Astrocyte of the spinal cord (primary cell): ENCODE results near the gene QKI.
"Not testable (repeated sequence)": the region's sequence is repeated elsewhere in the genome, so short reads cannot be mapped to it uniquely, and the experiment has no call there.

Experiments used
- DNase-seq: peaks from one replicate; pipeline ENCODE4 v3.0.0; 2011; ENCODE audit warnings: low read depth, low spot score
- H3K4me3 ChIP-seq: 2 replicates; pipeline ENCODE4 v1.5.1; 2011; ENCODE audit warnings: low read depth, mild to moderate bottlenecking, low read length, moderate library complexity
- in situ Hi-C: cut with HindIII; loops from 2 replicates; pipeline ENCODE4 v1.10.0; 2017; ENCODE audit warnings: low sequenced_read_pairs
- TF ChIP-seq, protein P1 (sequence below): IDR thresholded peaks from 2 replicates; pipeline ENCODE4 v1.5.1; 2012; ENCODE audit warnings: low read depth, mild to moderate bottlenecking, low read length, inconsistent platforms

Gene QKI

DNA sequence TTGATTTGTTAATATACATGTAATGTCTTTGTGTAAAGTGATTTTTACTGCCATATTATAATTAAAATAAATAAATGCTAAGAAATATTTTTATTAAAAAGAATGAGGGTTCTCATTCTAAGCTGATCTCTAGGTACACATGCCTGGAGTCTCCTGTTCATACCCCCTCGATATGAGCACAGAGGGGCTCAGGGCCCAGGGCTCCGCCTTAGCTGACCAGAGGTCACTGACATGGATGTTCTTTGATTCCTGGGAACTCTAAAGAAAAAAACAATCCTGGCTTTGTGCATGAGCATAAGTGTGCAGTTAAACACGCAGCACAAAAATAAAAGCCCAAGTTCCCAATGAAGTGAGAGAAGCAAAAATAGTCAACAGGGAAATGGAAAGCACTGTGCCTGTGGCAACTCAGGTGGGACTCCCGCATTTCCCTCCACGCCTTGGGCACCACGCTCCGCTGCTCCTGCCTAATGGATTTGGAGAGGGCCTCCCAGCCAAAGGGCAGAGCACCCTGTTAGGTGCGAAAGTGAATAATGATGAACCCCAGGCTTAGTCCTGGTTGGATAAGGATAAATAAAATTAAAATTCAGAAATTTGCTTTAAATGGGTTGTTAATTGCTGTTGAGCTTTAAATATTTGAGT is 33.3 kb upstream of the QKI start:
- no peak overlapping the region for H3K4me3 ChIP-seq
- TF ChIP-seq, protein P1, sequence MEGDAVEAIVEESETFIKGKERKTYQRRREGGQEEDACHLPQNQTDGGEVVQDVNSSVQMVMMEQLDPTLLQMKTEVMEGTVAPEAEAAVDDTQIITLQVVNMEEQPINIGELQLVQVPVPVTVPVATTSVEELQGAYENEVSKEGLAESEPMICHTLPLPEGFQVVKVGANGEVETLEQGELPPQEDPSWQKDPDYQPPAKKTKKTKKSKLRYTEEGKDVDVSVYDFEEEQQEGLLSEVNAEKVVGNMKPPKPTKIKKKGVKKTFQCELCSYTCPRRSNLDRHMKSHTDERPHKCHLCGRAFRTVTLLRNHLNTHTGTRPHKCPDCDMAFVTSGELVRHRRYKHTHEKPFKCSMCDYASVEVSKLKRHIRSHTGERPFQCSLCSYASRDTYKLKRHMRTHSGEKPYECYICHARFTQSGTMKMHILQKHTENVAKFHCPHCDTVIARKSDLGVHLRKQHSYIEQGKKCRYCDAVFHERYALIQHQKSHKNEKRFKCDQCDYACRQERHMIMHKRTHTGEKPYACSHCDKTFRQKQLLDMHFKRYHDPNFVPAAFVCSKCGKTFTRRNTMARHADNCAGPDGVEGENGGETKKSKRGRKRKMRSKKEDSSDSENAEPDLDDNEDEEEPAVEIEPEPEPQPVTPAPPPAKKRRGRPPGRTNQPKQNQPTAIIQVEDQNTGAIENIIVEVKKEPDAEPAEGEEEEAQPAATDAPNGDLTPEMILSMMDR = no peak
- in situ Hi-C loops = no loop called here
- DNase-seq = no peak

DNA sequence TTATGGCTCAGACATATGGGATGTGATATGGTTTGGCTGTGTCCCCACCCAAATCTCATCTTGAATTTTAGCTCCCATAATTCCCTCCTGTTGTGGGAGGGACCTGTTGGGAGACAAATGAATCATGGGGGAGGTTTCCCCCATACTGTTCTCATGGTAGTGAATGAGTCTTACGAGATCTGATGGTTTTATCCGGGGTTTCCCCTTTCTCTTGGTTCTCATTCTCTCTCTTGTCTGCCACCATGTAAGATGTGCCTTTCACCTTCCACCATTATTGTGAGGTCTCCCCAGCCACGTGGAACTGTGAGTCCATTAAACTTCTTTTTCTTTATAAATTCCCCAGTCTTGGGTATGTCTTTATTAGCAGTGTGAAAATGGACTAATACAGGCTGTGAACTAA is 31.1 kb upstream of the QKI start:
- DNase-seq, H3K4me3 ChIP-seq, in situ Hi-C loops: not testable (repeated sequence)

DNA sequence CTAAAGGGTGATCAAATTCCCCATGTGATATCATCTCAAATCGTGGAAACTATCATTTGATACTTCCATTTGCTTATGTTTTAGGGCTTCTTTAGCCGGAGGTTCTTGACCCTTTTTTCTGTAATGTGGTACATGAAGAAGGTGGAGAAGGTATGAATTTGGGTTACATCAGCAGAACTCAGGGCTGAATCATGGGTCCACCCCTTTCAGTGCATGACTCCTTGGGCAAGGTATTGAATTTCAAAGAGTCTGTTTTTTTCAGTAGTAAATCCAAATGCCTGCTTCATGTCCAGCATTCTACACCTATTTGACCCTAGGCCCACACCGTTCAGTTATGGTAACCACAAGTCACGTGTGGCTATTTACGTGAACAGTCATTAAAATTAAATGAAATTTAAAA is 30.6 kb upstream of the QKI start:
- TF ChIP-seq, protein P1 = no peak
- H3K4me3 ChIP-seq = no peak overlapping the region
- in situ Hi-C loops = no loop called here
- peak; percentile 36 for DNase-seq

DNA sequence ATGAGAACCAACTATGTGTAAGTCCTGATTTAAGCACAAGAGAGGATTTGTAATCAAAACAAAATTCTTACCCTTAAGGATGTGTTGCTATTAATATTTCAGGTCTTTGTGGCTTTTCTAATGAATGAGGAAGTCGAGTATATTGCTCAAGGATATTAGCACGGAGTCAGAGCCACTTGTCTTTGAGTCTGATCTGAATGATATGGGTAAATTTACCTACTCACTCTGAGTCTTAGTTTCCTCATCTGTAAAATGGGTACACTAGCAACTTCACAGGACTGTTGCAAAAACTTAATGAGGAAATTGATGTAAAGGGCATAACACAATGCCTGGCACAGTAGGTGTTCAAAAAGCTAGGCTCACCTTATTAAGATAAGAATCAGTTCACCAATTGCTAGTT is 30.0 kb upstream of the QKI start:
- in situ Hi-C loops = no loop called here
- DNase-seq = no peak
- H3K4me3 ChIP-seq = no peak overlapping the region
- TF ChIP-seq, protein P1 = no peak

DNA sequence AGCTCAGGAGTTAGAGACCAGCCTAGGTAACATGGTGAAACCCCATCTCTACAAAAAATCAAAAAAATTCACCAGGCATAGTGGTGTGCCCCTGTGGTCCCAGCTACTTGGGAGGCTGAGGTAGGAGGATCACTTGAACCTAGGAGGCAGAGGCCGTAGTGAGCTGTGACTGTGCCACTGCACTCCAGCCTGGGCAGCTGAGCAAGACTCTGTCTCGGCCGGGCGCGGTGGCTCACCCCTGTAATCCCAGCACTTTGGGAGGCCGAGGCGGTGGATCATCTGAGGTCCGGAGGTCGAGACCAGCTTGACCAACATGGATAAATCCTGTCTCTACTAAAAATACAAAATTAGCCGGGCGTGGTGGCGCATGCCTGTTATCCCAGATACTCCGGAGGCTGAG is 29.0 kb upstream of the QKI start:
- in situ Hi-C loops, DNase-seq, H3K4me3 ChIP-seq: not testable (repeated sequence)

DNA sequence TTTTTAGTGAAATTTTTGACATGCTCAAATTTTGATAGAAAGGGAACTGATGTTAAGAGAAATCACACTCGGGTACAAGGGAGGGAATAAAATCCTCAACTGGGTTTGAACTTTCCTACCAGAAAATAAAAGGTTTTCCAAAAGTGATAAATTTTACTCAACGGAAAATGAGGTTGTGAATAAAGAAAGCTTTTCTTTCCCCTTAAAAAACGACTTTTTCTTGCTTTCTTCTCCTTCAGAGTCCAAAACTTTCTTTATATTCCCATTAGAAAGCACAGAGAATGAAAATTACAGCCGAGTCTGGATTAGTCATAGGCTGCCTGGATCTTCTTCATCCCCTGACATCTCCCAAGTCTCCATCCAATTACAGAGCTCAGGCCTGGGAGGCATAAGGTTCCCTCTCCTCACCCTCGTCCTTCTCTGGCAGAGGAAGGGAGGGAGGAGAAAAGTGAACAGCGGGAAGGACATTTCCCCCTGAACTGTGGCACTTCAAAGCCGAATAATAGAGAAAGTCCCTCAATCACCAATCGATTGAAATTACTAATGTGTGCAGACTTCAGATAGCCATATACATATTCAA is 28.1 kb upstream of the QKI start:
- in situ Hi-C loops = no loop called here
- H3K4me3 ChIP-seq = no peak overlapping the region
- no peak for DNase-seq
- TF ChIP-seq, protein P1 = no peak

DNA sequence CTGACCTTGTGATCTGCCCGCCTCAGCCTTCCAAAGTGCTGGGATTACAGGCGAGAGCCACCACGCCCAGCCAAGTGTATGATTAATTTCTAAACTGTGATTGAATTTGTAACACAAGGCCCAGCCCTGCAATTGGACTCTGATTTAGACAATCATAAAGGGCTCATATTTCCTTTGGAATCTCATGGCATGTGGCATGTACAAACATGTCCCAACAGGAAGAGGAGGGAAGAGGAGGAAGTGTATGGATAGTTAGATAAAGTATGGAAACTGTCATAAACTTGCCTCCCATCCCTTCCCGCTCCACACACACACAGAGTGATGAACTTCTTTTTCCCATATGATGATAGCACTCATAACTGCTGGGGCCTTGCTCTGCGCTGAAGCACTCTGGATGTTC is 27.2 kb upstream of the QKI start:
- TF ChIP-seq, protein P1 = no peak
- no peak for DNase-seq
- H3K4me3 ChIP-seq = no peak overlapping the region
- in situ Hi-C loops = no loop called here

DNA sequence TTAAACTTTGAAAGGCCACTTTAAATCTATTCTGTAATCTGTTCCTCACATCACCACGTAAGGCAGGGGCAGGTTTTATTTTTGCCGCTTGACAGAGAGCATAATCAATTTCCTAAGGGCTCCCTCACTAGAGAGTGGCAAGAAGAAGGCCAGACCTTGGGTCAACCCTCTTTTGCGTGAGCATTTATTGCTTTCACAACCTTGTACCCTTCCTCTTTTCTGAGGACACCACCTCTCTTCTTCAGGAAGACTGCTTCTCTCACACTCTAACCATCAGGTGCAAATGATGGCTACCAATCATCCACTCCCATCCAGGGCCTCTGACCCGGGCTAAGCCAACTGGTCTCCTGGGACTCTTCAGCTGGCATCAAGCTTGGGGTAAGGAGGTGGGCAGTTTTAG is 25.2 kb upstream of the QKI start:
- DNase-seq = no peak
- TF ChIP-seq, protein P1 = no peak
- H3K4me3 ChIP-seq = no peak overlapping the region
- in situ Hi-C loops = no loop called here
